HG03039 (cell line): ENCODE data around the gene MAGEL2.
"Not testable (repeated sequence)": the region's sequence is repeated elsewhere in the genome, so short reads cannot be mapped to it uniquely, and the experiment has no call there.

Experiments used
- ATAC-seq: cut with Tn5 transposase; IDR thresholded peaks from one replicate; pipeline ENCODE4 v1.9.1; 2021; ENCODE audit warnings: mild to moderate bottlenecking, moderate library complexity; ENCODE audit not compliant: unreplicated experiment

MAGEL2 gene

GRCh38 chr15:23616536-23616935, 31.1 kb downstream of the MAGEL2 start:
- ATAC-seq, result no peak

DNA sequence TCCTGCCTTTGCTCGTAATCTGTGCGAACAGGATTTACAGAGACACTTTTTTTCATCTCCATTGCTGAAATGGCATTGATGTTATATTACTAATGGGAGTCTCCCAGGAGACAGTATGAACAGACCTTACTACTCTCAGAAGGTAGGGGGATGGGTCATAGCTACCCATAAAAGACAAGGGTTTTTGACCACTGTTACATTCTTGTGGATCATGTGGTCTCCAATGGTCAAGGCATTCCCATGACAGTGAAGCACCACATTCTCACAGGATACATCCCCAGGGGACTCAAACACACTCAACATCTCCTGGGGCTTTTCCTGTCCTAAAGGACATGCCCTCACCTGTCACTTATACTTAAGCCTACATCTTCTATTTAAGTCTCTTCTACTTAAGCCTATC, 41.4 kb downstream of the MAGEL2 start:
- ATAC-seq, result no peak

GRCh38 chr15:23602124-23602523, 45.5 kb downstream of the MAGEL2 start:
- no peak for ATAC-seq

GRCh38 chr15:23599053-23599452, 48.6 kb downstream of the MAGEL2 start:
- ATAC-seq, result no peak

DNA sequence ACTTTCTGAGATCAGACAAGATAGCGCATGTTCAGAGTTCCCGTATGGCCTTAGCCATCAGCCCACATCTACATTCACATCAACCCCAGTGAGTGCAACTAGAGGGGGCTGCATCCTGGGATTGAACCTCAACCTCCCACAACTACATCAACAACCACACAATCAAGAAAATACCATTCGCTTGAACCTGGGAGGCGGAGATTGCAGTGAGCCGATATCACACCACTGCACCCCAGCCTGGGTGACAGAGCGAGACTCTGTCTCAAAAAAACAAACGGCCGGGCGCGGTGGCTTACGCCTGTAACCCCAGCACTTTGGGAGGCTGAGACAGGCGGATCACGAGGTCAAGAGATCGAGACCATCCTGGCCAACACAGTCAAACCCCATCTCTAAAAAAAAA, 50.4 kb downstream of the MAGEL2 start:
- ATAC-seq, result not testable (repeated sequence)

DNA sequence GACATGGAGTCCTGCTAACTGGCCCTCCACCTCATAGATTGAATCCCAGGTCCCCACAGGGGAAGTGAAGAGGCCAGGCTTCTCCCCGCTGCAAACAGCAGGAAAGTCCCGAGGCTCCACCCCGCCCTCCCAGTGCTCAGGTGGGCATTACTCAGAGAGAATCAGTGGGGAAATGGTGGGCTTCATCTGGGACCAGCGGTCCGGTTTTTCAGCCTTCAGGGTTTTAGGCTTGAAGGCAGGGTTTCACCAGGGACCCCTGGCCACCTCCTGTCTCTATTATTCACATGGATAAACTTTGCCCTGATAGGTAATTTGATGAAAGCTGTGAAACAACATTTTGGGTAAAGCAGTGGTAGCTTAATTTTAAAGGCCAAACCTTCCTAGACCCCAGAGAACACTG, 50.9 kb downstream of the MAGEL2 start:
- ATAC-seq, result no peak

GRCh38 chr15:23595368-23595767, 52.3 kb downstream of the MAGEL2 start:
- ATAC-seq, result no peak

- no peak for ATAC-seq
These were observed 53.4 kb downstream of the MAGEL2 start for GRCh38 chr15:23594252-23594770.
